Glomerular visceral epithelial cell (primary cell): Measurements from ENCODE around the gene CRYBG1.
A peak's percentile ranks its signal among the peaks of the same experiment; 100 is the strongest.

Source experiments
- DNase-seq: peaks from one replicate; pipeline ENCODE4 v3.0.0-alpha.2; 2016; ENCODE audit errors: extremely low spot score

Gene CRYBG1

GRCh38 chr6:106462923-106463557 lies 102.5 kb downstream of the CRYBG1 start:
- DNase-seq, result no peak

- no peak for DNase-seq
Observed at GRCh38 chr6:106466211-106466610, 105.7 kb downstream of the CRYBG1 start.

GRCh38 chr6:106468935-106469334 lies 108.4 kb downstream of the CRYBG1 start:
- no peak for DNase-seq

GRCh38 chr6:106469882-106470281 lies 109.4 kb downstream of the CRYBG1 start:
- no peak for DNase-seq

GRCh38 chr6:106470316-106470715 lies 109.8 kb downstream of the CRYBG1 start:
- DNase-seq, result no peak

GRCh38 chr6:106470811-106471210 lies 110.3 kb downstream of the CRYBG1 start:
- no peak for DNase-seq

- DNase-seq, result no peak
Observed at GRCh38 chr6:106473812-106474211, 113.3 kb downstream of the CRYBG1 start.

- no peak for DNase-seq
Observed at GRCh38 chr6:106474466-106474865, 113.9 kb downstream of the CRYBG1 start.

- no peak for DNase-seq
Observed at GRCh38 chr6:106475284-106475683, 114.8 kb downstream of the CRYBG1 start.

- DNase-seq, result peak; percentile 23
Observed at GRCh38 chr6:106476331-106477105, 116.0 kb downstream of the CRYBG1 start.

- DNase-seq, result no peak
Observed at GRCh38 chr6:106477146-106477545, 116.6 kb downstream of the CRYBG1 start.

- DNase-seq, result no peak
Observed at GRCh38 chr6:106477790-106478189, 117.3 kb downstream of the CRYBG1 start.

GRCh38 chr6:106486236-106486635 lies 125.7 kb downstream of the CRYBG1 start:
- DNase-seq, result no peak

- DNase-seq, result peak; percentile 29
Observed at GRCh38 chr6:106488494-106489370, 128.2 kb downstream of the CRYBG1 start.

GRCh38 chr6:106490030-106490429 lies 129.5 kb downstream of the CRYBG1 start:
- no peak for DNase-seq

- no peak for DNase-seq
Observed at GRCh38 chr6:106490436-106490835, 129.9 kb downstream of the CRYBG1 start.

- DNase-seq, result no peak
Observed at GRCh38 chr6:106490974-106491373, 130.5 kb downstream of the CRYBG1 start.

GRCh38 chr6:106495014-106495413 lies 134.5 kb downstream of the CRYBG1 start:
- DNase-seq, result no peak

GRCh38 chr6:106496823-106497222 lies 136.3 kb downstream of the CRYBG1 start:
- DNase-seq, result no peak

- no peak for DNase-seq
Observed at GRCh38 chr6:106501960-106502371, 141.4 kb downstream of the CRYBG1 start.

- no peak for DNase-seq
Observed at GRCh38 chr6:106502559-106502958, 142.0 kb downstream of the CRYBG1 start.

- DNase-seq, result no peak
Observed at GRCh38 chr6:106508277-106508676, 147.8 kb downstream of the CRYBG1 start.
